C4-2B (cell line): Measurements from ENCODE around the gene IFT172.

Experiments used
- ZFX ChIP-seq: fragments of 450-650 bp; IDR thresholded peaks from 2 replicates; pipeline ENCODE4 v1.6.1; 2017
- TF ChIP-seq, protein P1 (sequence below): fragments of 450-650 bp; conservative IDR thresholded peaks from 2 replicates; pipeline ENCODE4 v1.5.1; 2017; ENCODE audit warnings: mild to moderate bottlenecking

DNA sequence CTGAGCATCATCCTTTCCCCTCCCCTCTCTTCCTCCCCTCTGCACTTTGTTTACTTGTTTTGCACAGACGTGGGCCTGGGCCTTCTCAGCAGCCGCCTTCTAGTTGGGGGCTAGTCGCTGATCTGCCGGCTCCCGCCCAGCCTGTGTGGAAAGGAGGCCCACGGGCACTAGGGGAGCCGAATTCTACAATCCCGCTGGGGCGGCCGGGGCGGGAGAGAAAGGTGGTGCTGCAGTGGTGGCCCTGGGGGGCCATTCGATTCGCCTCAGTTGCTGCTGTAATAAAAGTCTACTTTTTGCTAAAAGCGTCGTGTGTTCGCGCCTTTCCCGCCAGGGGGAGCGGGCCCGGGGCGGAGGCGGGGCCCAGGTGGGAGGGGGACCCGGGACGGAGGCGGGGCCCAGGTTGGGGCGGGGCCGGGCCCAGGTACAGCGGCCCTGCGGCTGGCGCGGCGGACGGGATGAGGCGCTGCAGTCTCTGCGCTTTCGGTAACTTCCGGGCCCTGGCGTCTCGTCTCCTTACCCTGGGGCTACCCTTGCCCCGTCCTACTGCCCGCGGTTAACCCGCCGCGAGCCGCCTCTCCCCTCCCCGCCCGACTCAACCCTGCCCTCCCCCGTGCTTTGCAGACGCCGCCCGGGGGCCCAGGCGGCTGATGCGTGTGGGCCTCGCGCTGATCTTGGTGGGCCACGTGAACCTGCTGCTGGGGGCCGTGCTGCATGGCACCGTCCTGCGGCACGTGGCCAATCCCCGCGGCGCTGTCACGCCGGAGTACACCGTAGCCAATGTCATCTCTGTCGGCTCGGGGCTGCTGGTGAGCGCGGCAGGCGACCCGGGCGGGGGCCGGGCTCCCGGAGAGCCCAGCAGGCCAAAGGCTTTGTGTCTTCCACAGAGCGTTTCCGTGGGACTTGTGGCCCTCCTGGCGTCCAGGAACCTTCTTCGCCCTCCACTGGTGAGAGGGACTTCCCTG, 47.3 kb downstream of the IFT172 start, which contains the start of gene KRTCAP3:
- TF ChIP-seq, protein P1, sequence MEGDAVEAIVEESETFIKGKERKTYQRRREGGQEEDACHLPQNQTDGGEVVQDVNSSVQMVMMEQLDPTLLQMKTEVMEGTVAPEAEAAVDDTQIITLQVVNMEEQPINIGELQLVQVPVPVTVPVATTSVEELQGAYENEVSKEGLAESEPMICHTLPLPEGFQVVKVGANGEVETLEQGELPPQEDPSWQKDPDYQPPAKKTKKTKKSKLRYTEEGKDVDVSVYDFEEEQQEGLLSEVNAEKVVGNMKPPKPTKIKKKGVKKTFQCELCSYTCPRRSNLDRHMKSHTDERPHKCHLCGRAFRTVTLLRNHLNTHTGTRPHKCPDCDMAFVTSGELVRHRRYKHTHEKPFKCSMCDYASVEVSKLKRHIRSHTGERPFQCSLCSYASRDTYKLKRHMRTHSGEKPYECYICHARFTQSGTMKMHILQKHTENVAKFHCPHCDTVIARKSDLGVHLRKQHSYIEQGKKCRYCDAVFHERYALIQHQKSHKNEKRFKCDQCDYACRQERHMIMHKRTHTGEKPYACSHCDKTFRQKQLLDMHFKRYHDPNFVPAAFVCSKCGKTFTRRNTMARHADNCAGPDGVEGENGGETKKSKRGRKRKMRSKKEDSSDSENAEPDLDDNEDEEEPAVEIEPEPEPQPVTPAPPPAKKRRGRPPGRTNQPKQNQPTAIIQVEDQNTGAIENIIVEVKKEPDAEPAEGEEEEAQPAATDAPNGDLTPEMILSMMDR, result peak; percentile 79
- TF ChIP-seq ZFX, result peak; percentile 79
